ELF-1 (cell line): Measurements from ENCODE around the gene PPP1R1B.

Source experiments
- DNase-seq: peaks from one replicate; pipeline ENCODE4 v3.0.0-alpha.2; 2016; ENCODE audit warnings: low read depth, low spot score

PPP1R1B gene

GRCh38 chr17:39615434-39615833 lies 11.3 kb upstream of the PPP1R1B start:
- no peak for DNase-seq

DNA sequence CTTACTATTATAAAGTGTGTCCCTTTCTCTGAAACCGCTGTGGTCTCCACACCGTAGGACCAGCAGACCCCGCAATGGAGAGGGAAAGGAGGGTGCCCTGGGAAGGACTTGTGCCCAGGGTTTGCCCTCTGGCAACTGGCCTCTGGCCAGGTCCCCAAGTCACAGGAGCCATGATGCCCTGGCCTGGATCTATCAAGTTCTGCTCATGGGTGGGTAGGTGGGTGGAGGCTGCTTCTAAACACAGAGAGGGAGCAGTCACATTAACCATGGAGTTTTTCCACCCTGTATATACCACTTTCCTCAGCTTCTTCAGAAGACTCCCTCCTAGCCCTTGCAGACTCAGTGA lies 9.7 kb upstream of the PPP1R1B start:
- no peak for DNase-seq

- DNase-seq, result no peak
Measured at GRCh38 chr17:39617446-39618245, 9.1 kb upstream of the PPP1R1B start.

DNA sequence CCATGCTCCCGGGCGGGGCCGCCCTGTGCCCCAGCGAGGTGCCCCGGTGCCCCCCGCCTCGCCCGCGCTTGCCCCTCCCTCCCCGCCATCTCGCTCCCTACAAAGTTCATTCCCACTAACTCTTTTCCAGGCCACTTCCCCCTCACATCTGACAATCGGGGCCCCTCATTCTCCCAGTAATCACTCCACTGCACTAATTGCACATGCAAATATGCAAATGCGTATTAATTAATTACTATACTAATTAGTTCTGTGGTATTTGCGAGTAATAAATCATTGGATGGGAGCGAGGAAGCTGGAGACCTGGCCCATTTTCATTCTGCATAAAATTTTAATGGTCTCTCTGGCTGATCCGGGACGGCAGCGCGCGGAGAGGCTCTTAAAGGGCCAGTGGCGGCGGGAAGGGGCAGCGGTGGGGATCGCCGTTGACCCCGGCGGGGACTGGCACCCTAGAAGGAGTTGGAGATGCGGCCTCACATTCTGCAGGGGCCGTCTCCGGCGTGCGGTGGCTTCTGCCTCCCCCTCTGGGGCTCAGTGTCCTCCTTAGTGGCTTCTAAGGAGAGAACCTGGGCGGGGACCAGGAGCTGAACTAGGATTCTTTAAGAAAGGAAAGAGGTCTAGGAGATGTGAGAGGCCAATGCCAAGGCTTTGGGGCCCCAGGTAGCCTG lies 8.4 kb upstream of the PPP1R1B start:
- no peak for DNase-seq

GRCh38 chr17:39618956-39619785 lies 7.6 kb upstream of the PPP1R1B start:
- no peak for DNase-seq

- no peak for DNase-seq
Measured at GRCh38 chr17:39619786-39620101, 7.0 kb upstream of the PPP1R1B start.

DNA sequence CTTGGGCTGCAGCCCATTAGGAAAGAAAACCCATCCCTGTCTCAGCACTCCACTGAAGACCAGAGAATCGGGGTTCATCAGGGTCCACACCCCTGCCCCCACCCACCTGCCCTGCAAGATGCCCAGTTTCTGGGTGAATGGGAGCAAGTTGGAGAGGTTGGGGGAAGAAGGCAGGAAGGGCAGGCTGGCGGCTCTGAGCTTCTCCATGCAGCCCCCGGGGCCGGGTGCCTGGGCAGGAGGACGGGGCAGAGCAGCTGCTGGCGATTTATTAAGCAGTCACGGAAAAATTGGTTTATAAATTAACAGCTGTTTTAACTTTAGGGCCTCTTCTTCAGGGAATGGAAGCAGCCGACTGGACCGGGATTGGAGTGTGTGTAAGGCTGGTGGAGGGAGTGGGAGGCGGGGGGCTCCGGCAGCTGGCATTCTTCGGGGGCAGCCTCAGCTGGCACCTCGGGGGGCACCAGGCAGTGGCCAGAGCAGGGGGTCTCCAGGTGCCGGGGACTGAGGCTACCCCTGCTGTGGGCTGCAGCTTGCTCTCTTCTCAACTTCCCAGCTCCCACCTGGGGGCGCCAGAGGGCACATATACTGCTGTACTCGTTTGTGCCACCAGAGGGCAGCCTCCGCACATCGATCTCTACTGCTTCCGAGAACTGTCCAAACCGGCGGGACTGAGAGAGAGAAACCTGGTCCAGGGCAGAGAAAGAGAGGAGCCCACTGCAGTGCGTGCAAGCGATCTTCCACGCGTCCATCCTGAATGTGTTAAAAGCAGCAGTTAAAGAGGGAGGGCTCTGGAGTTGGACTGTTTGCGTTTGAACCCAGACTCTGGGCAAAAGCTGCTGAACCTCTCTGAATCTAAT lies 5.0 kb upstream of the PPP1R1B start:
- DNase-seq, result peak; percentile 96

DNA sequence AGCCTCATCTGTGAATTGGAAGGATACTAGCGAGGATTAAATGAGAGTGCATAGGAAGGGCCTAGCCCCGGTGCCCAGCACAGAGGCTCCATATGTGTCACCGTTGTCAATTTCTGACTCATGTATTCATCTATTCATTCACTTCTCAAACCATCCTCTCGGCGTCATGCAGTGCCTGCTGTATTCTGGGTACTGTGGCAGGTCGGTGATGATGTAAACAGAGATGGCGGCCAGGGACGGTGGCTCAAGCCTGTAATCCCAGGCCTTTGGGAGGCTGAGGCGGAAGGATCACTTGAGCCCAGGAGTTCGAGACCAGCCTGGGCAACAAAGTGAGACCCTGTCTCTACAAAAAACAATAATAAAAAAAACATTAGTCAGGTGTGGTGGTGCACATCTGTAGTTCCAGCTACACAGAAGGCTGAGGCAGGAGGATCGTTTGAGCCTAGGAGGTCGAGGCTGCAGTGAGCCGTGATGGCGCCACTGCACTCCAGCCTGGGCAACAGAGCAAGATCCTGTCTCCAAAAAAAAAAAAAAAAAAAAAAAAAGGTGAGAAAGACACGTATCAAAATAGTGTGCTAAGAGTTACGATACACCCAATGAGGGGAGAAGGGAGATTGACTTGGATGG lies 4.3 kb upstream of the PPP1R1B start:
- DNase-seq, result no peak

DNA sequence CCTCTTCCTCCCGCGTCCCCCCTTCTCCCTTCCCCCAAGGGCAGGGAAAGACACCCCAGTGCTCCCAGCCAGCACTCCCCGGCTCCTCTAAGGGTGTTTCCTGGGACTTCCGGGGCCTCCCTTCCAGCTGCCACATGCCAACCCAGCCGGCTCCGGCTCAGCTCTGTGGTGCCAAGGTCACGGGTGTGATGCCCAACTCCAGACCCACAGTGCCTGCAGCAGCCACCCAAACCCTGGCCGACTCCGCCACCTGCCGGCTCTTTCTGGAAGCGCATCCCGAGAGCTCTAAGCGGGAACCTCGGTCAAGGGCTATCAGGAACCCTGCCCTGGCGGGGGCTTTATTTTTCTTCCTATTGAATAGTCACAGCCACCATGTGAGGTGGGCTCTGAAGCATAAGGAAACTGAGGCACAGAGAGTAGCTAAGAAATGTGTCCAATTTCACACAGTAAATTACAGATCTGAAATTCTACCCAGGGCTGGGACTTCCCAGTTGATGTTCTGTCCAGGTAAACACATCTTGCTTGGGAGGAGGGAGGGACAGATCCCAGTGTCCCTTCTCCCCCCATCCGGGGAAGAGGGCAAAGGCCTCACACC lies 3.3 kb upstream of the PPP1R1B start:
- peak; percentile 85 for DNase-seq

DNA sequence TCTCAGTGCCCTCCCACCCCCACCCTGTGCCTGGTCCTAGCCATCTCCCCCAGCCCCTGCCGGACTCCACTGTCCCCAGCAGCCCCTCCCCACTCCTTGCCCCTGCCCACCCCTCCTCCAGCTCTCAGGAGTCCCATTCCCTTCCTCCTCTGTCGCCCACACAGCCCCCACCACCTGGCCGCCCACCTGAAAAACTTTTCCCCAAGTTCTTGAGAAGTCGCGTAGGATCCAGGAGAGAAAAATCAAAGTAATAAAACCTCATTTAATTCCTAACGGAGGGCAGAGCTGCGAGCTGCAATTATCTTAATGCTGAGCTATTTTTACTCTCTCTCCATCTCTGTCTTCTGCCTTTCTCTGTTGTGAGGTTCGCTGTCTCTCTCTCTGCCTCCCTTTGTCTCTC lies 2.4 kb upstream of the PPP1R1B start:
- no peak for DNase-seq

GRCh38 chr17:39625198-39625785 lies 1.5 kb upstream of the PPP1R1B start:
- no peak for DNase-seq

DNA sequence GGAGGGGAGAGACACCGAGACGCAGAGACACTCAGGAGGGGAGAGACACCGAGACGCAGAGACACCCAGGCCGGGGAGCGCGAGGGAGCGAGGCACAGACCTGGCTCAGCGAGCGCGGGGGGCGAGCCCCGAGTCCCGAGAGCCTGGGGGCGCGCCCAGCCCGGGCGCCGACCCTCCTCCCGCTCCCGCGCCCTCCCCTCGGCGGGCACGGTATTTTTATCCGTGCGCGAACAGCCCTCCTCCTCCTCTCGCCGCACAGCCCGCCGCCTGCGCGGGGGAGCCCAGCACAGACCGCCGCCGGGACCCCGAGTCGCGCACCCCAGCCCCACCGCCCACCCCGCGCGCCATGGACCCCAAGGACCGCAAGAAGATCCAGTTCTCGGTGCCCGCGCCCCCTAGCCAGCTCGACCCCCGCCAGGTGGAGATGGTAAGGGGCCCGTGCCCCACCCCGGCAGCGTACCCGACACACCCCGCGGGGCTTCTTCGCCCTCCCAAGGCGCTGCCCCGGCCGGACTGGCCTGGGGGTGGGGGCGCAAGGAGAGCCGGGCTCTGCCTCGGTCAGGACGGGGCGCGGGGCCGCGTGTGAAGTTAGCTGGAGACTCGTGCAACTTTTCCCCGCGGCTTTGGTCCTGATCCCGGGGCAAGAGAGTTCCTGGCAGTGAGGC lies 427 bp downstream of the PPP1R1B start:
- DNase-seq, result no peak

GRCh38 chr17:39627712-39628516 lies 1.2 kb downstream of the PPP1R1B start:
- DNase-seq, result no peak

DNA sequence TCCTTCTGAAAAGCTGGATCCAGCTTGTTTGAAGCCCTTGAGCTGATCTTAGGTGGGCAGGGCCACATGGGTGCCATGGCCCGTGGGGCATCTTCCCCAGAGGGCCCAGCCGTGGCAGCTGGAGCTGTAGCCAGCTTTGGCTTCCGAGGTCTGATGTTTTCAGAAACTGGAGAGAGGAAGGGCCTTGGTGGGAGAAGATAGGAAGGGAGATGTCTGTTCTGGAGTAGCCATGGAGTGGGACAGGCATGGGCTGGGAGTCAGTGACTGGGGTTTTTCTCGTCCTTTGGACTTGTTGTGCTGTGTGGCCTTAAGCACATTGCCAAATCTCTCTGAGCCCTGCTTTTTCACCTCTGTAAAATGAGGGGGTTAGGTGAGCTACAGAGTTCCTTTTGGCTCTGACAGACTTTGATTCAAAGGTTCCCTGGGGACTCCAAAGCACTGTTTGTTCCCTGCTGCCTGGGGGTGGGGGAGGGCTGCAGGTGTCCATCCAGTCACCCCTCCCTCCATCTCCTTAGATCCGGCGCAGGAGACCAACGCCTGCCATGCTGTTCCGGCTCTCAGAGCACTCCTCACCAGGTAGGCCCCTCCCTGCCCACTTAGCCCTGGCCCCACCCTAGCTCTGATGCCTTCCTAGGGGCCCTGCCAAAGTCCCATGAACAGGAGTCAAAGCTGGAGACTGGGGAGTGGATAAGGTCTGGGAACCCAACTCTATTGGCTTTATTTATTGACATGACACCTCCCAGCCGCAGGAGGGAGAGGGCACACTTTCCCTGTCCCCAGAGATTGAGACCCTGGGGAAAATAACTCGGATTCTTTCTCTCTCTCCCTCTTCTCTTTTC lies 2.1 kb downstream of the PPP1R1B start:
- no peak for DNase-seq

DNA sequence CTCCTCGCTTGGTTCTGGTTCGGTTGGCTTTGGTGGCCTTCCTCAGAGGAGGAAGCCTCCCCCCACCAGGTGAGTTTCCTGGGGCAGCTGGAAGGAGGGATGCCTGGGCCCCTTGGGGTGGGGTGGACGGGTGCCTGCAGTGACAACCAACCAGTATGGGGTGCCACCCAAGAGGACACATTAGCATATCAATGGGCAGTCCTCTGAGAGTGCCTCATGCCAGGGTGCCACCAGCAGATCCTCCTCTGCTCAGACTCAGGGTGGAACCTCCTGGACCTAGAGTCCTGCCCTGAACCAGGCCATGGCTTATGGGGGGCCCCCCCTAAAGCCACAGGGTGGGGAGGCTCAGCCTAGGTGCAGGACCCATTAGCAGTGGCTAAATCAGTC lies 2.7 kb downstream of the PPP1R1B start:
- no peak for DNase-seq

DNA sequence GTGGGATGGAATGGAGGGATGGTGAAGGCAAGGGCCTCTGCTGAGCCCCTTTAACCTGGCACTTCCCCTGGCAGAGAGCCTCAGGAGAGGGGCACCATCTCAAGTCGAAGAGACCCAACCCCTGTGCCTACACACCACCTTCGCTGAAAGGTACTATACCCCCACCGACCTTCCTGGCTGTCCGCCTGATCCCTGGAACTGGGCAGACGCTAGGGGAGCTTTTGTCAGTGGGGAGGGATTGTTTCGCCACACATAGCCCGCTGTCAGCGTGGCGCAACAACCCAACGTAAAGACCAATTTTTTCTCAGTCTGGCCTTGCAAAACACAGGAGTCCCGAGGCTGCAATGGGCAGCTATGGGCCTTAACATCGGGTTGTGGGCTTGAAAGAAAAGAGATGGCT lies 3.1 kb downstream of the PPP1R1B start:
- no peak for DNase-seq

GRCh38 chr17:39631403-39631802 lies 4.7 kb downstream of the PPP1R1B start:
- peak; percentile 80 for DNase-seq
